ENCODE results near the gene PLXDC1.
A peak's percentile ranks its signal among the peaks of the same experiment; 100 is the strongest.

The PLXDC1 gene

GRCh38 chr17:39174920-39175694 lies 23.7 kb upstream of the PLXDC1 start:
- peak; percentile 91 for TF ChIP-seq CTCF (IDR thresholded peaks at IDR 0.05)

- TF ChIP-seq CTCF (IDR thresholded peaks at IDR 0.05): no peak
These were observed 22.3 kb upstream of the PLXDC1 start for GRCh38 chr17:39173526-39174274.

- TF ChIP-seq CTCF (IDR thresholded peaks at IDR 0.05): no peak
These were observed 21.6 kb upstream of the PLXDC1 start for GRCh38 chr17:39173080-39173479.

- no peak for TF ChIP-seq CTCF (IDR thresholded peaks at IDR 0.05)
These were observed 20.5 kb upstream of the PLXDC1 start for GRCh38 chr17:39171933-39172332.

GRCh38 chr17:39170558-39170957 lies 19.1 kb upstream of the PLXDC1 start:
- TF ChIP-seq CTCF (IDR thresholded peaks at IDR 0.05): no peak

GRCh38 chr17:39170109-39170508 lies 18.7 kb upstream of the PLXDC1 start:
- no peak for TF ChIP-seq CTCF (IDR thresholded peaks at IDR 0.05)

- TF ChIP-seq CTCF (IDR thresholded peaks at IDR 0.05): no peak
These were observed 18.1 kb upstream of the PLXDC1 start for GRCh38 chr17:39169518-39169917.

Data from LNCAP (cell line).